Measurements from ENCODE around the gene OGFR.

The OGFR gene

GRCh38 chr20:62826646-62827310, 22.1 kb downstream of the OGFR start:
- no peak for DNase-seq (ENCODE audit: low read depth)

- DNase-seq (ENCODE audit: low read depth): no peak
Observed at GRCh38 chr20:62827311-62828038, 22.8 kb downstream of the OGFR start.

DNA sequence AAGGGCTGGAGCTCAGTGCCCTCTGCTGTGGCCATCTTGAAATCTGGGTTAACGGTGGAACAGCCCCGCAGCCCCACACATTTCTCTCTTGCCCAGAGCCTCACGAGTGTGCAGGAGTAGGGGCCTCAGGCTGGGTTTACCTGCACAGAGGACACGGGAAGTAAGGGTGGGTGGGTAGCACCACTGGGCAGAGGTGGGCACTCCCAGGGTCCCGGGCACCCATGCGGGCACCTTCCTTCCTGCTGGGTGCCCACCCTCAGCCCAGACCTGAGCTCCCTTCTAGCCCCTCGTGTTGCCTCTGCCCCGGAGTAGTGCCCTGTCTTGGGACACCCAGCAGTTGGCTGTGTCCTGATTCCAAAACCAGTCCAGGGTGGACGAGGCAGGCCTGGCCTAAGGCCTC, 23.4 kb downstream of the OGFR start:
- no peak for DNase-seq (ENCODE audit: low read depth)

GRCh38 chr20:62828511-62829230, 24.0 kb downstream of the OGFR start:
- no peak for DNase-seq (ENCODE audit: low read depth)

DNA sequence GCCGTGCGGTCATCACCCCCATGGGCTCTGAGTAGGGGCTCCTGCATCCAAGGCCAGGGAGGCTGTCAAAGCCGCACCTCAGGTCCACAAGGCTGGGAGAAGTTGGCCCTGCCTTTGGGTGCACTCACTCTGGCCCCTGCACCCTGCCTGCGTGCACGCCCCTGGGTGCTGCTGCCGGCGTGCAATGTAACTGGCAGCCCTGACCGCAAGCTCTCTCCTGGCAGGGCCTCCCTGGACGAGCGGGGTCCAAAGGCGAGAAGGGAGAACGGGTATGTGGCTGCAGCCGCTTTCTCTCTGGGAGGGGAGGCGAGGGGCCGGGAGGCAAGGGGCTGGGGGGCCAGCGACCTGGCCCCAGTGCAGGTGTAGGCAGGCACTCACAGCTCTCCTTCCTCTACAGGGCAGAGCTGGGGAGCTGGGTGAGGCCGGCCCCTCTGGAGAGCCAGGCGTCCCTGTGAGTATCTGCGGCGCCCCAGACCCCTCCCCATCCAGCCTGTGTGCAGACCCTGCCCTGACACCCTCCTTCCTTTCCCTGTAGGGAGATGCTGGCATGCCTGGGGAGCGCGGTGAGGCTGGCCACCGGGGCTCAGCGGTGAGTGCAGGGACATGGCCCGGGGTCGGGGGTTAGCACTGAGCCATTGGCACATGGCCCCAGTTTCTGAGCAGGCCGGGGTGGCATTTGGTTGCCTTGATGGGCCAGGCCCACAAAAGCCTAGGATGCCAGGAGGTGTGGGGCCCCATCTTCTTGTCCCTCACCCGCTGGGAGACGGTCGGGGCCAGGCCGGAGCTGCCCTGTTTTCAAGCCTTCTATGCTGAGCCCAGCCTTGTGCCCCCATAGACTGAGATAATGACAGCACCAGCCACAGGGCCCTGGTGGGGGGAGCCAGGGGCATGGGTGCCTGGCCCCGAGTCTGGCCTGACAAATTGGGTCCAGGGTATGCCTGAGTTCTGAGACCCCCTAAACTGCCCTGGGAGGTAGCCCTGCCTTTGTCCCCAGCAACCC, 24.9 kb downstream of the OGFR start:
- no peak for DNase-seq (ENCODE audit: low read depth)

GRCh38 chr20:62830251-62830650, 25.6 kb downstream of the OGFR start:
- DNase-seq (ENCODE audit: low read depth): no peak

DNA sequence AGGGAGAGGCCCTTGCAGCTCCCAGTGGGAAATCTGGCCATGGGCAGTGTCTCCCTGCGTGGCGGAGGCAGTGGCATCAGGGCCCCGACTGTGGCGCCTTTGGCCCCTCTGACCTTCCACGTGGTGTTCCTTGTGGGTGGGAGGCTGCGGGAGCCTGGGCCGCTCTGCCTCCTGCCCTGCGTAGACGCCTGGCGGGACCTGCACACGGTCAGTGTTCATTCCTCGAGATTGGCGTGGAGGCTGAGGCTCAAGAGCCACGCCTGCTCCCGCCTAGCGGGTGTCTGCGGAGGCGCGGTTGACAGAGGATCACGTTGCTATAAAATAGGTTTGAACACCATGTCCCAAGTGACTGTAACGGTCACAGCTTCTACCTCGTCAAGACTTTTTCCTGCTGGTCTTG, 26.2 kb downstream of the OGFR start:
- DNase-seq (ENCODE audit: low read depth): no peak

DNA sequence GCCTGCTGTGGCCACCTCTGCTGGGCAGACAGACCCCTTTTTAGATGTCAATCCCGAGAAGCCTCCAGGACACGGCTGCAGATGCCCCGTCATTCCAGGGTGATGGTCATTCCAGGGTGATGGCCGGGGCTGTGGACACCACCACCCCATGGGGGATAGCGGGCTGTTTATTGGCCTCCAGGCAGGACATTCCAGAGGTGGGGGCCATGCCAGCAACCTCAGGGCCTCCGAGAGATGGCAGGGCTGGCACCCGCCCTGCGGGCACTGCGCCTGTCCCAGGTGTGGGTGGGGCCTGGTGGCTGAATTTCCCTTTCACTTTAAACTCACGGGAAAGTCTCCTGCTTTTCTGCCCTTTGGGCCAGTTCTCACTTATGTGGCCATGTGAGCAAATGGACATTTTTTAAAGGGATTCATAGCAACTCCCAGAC, 26.7 kb downstream of the OGFR start:
- DNase-seq (ENCODE audit: low read depth): no peak

DNA sequence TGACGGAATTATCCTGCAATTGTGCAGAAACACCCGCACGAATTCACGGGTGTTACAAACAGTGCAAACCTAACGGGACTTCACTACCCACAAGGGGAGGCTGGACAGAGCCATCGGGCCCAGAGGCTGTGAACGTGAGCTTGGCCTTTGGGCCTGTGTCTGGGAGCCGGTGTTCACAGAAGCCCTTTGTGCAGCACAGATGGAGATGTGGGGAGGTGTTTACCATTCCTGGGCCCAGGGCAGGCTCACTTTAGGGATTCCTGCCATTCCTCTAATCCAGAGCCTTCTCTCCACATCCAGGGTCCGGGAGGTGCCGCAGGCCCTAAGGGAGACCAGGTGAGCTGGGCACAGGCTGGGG, 27.2 kb downstream of the OGFR start:
- DNase-seq (ENCODE audit: low read depth): no peak

GRCh38 chr20:62832212-62832922, 27.7 kb downstream of the OGFR start:
- no peak for DNase-seq (ENCODE audit: low read depth)

GRCh38 chr20:62832951-62833391, 28.3 kb downstream of the OGFR start:
- no peak for DNase-seq (ENCODE audit: low read depth)

GRCh38 chr20:62834967-62835730, 30.5 kb downstream of the OGFR start:
- no peak for DNase-seq (ENCODE audit: low read depth)

GRCh38 chr20:62835931-62836861, 31.6 kb downstream of the OGFR start:
- DNase-seq (ENCODE audit: low read depth): no peak

- no peak for DNase-seq (ENCODE audit: low read depth)
Observed at GRCh38 chr20:62836967-62837490, 32.4 kb downstream of the OGFR start.

GRCh38 chr20:62837790-62838127, 33.1 kb downstream of the OGFR start:
- DNase-seq (ENCODE audit: low read depth): no peak

DNA sequence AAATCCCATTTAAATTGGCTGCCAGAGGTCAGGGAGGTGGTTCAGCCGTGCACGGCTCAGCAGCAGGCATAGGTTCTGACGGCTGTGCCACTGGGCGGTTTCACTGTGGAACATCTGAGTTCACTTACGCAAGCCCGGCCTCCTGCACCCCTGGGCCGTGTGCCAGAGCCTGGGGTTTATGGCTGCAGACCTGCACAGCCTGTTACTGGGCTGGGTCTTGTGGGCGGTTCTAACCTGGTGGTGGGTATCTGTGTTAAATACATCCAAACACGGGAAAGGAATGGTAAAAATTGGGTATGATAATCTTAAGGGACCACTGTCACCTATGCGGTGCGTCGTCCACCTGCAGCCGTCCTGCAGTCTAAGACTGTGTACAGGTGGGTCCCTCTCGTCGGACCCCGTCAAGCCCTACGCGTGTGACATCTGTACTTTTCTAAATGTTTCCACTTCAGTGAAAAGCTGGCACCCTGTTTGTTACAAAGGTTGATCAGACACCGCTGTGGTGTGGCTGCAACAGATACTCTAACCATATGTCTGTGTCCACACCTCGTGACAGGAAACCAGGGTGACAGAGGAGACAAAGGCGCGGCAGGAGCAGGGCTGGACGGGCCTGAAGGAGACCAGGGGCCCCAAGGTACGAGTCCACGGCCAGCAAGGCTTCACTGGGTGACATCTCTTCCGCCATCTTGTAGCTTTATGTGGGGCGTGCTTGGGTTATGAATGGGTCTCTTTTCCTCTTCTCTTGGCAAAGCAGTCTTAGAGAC, 33.7 kb downstream of the OGFR start:
- DNase-seq (ENCODE audit: low read depth): no peak

GRCh38 chr20:62839261-62839660, 34.6 kb downstream of the OGFR start:
- no peak for DNase-seq (ENCODE audit: low read depth)

DNA sequence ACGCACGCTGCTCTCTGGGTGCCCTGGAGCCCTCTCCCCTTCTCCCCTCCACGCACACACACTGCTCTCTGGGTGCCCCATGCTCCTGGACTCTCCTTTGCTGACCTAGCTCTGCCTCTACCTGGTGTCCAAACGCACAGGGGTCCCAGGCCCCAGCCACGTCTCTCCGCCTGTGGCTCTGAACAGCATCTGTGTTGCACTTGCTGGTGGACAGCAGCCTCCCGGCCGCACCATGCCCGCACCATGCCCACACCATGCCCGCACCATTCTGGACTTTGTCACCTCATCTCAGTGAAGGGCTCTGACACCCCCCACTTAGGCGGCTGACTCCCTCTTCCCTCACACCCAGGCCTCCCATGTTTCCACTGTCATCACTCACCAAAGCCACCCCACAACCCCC, 35.2 kb downstream of the OGFR start:
- no peak for DNase-seq (ENCODE audit: low read depth)
